DOHH2 (cell line): ENCODE measurements around the gene SLC22A2.

Experiments
- CTCF ChIP-seq: fragments of 200-600 bp; sonication (generic); IDR thresholded peaks from one replicate; pipeline ENCODE4 v1.5.1; 2014; ENCODE audit warnings: antibody characterized with exemption, mild to moderate bottlenecking, low read depth, low read length; ENCODE audit not compliant: poor library complexity, severe bottlenecking
- EZH2phosphoT487 ChIP-seq: fragments of 200-600 bp; sonication (generic); IDR thresholded peaks from 2 replicates; pipeline ENCODE4 v1.6.1; 2017; ENCODE audit warnings: borderline replicate concordance, mild to moderate bottlenecking, antibody characterized with exemption, low read length, moderate library complexity, mixed read lengths

- no peak for TF ChIP-seq CTCF
- no peak for TF ChIP-seq EZH2phosphoT487
Observed at GRCh38 chr6:160249671-160250070, 8.9 kb downstream of the SLC22A2 start.
